ENCODE data around the gene HSD11B2.

- TF ChIP-seq POLR2A (IDR thresholded peaks at IDR 0.05; ENCODE audit: extremely low read depth, insufficient read length), result no peak
- TF ChIP-seq CTCF (IDR thresholded peaks at IDR 0.05; ENCODE audit: low read depth, low read length), result no peak
- TF ChIP-seq MAX (IDR thresholded peaks at IDR 0.05; ENCODE audit: low read depth, low read length), result no peak
Observed at GRCh38 chr16:67429799-67430503, 970 bp upstream of the HSD11B2 start.

All from NB4 (cell line).